AG10803 (cell line): ENCODE results near the gene HS3ST4.

Experiments
- DNase-seq: peaks from one replicate; pipeline ENCODE4 v3.0.0; 2010; ENCODE audit warnings: low read depth
- H3K4me3 ChIP-seq: 2 replicates; pipeline ENCODE4 v1.5.1; 2011; ENCODE audit warnings: mild to moderate bottlenecking, low read length, control low read depth
- CTCF ChIP-seq: conservative IDR thresholded peaks from 2 replicates; pipeline ENCODE4 v1.5.1; 2011; ENCODE audit warnings: mild to moderate bottlenecking, low read length, control low read depth, inconsistent platforms

Gene HS3ST4

GRCh38 chr16:25931473-25932035 lies 239.8 kb downstream of the HS3ST4 start:
- no peak for TF ChIP-seq CTCF
- H3K4me3 ChIP-seq = no peak overlapping the region
- no peak for DNase-seq

- no peak overlapping the region for H3K4me3 ChIP-seq
- TF ChIP-seq CTCF = no peak
- no peak for DNase-seq
Measured at GRCh38 chr16:25941800-25942499, 250.2 kb downstream of the HS3ST4 start.

- no peak for TF ChIP-seq CTCF
- DNase-seq = no peak
- H3K4me3 ChIP-seq = no peak overlapping the region
Measured at GRCh38 chr16:25950586-25951281, 259.0 kb downstream of the HS3ST4 start.

- H3K4me3 ChIP-seq = no peak overlapping the region
- TF ChIP-seq CTCF = no peak
- no peak for DNase-seq
Measured at GRCh38 chr16:25951999-25952398, 260.2 kb downstream of the HS3ST4 start.

- DNase-seq = no peak
- no peak for TF ChIP-seq CTCF
Measured at GRCh38 chr16:25952983-25953382, 261.2 kb downstream of the HS3ST4 start.

GRCh38 chr16:25957707-25958106 lies 265.9 kb downstream of the HS3ST4 start:
- no peak overlapping the region for H3K4me3 ChIP-seq
- TF ChIP-seq CTCF = no peak
- DNase-seq = no peak

More at GRCh38 chr16:25952983-25953382, 261.2 kb downstream of the HS3ST4 start:
- H3K4me3 ChIP-seq = no peak overlapping the region

- TF ChIP-seq CTCF = no peak
- no peak overlapping the region for H3K4me3 ChIP-seq
- DNase-seq = no peak
Measured at GRCh38 chr16:25959221-25959620, 267.5 kb downstream of the HS3ST4 start.
